Esophagus muscularis mucosa (tissue), 4 donors: Measurements from ENCODE around the gene MLLT11. TPM values are rescaled to one million over a fixed set of nuclear protein-coding genes. Genes with fewer than 3 reads are reported as not detected.

Experiments
- DNase-seq: peaks from one replicate; pipeline ENCODE4 v3.0.0-alpha.2; 2017; ENCODE audit errors: extremely low spot score
- H3K27ac ChIP-seq, 4 donors: fragments of 200-600 bp; sonication (generic); replicated peaks in 1 of 4; 1 replicate in 3 of 4; 2 replicates in 1 of 4; pipeline ENCODE4 v1.5.1; 2016 to 2019; ENCODE audit warnings: mild to moderate bottlenecking in 1 of 4
- H3K27me3 ChIP-seq, 4 donors: fragments of 200-600 bp; sonication (generic); one replicate each; pipeline versions ENCODE4 v1.5.1 to v1.6.0; 2016 to 2019
- H3K36me3 ChIP-seq, 4 donors: fragments of 200-600 bp; sonication (generic); one replicate each; pipeline ENCODE4 v1.5.1; 2016 to 2019
- H3K4me1 ChIP-seq, 4 donors: fragments of 200-600 bp; sonication (generic); one replicate each; pipeline ENCODE4 v1.5.1; 2016 to 2019
- H3K4me3 ChIP-seq, 4 donors: fragments of 200-600 bp; sonication (generic); 1 replicate in 2 of 4; 2 replicates in 2 of 4; pipeline ENCODE4 v1.5.1; 2016 to 2019; ENCODE audit warnings: mild to moderate bottlenecking in 4 of 4, moderate library complexity in 1 of 4
- H3K9me3 ChIP-seq, 4 donors: fragments of 200-600 bp; sonication (generic); 1 replicate in 3 of 4; 2 replicates in 1 of 4; pipeline ENCODE4 v1.5.1; 2016 to 2019
- CTCF ChIP-seq, 3 experiments: fragments of 200-600 bp in 2 of 3; fragments of 450-650 bp in 1 of 3; sonication (generic) in 2 of 3; IDR thresholded peaks; one replicate each; pipeline ENCODE4 v1.5.1; 2017 to 2019; ENCODE audit warnings: antibody characterized with exemption in 3 of 3, mild to moderate bottlenecking in 2 of 3, moderate library complexity in 1 of 3
- EP300 ChIP-seq: sonication (generic); formaldehyde crosslinking; IDR thresholded peaks from one replicate; pipeline ENCODE4 v1.6.1; 2017; ENCODE audit warnings: antibody characterized with exemption
- POLR2A ChIP-seq: fragments of 450-650 bp; IDR thresholded peaks from one replicate; pipeline ENCODE4 v1.6.1; 2017; ENCODE audit warnings: antibody characterized with exemption, moderate library complexity, mild to moderate bottlenecking, low read depth
- POLR2AphosphoS5 ChIP-seq, 2 donors: sonication (generic); formaldehyde crosslinking; IDR thresholded peaks; one replicate each; pipeline ENCODE4 v1.6.1; 2017; ENCODE audit warnings: antibody characterized with exemption in 2 of 2
- WGBS: methylation state at CpG from one replicate; pipeline ENCODE4 v1.1.5; 2018; 5-methylcytosine and 5-hydroxymethylcytosine counted together
- intact Hi-C: fragments of 100-400 bp; cut with DNase I; formaldehyde crosslinking; loops from one replicate; pipeline ENCODE4 v1.15.1; 2023
- total RNA-seq, 4 donors: library from RNA; depleted of rRNA; stranded (reverse); fragments of >200 nt; gene quantifications; one replicate each; pipeline versions ENCODE4 v1.1.0 to v1.2.1, GENCODE V29; 2016

The MLLT11 gene
- total RNA-seq, 4 donors from 2014 or later = 0.78 to 1.7 (median 1.2) TPM

GRCh38 chr1:151062741-151063371, 2.7 kb downstream of the MLLT11 start:
- 55% methylated on average over 3 of the region's 3 CpGs for WGBS
- Histone ChIP-seq H3K27ac (no peak overlapping the region), H3K4me1 (peaks cover 10 to 22% (median 20%) of the 10 kb centered on the region in 4 donors), H3K36me3 (no peaks in the 10 kb centered on the region), H3K4me3 (no peak overlapping the region), H3K27me3 (no peaks in the 10 kb centered on the region), H3K9me3 (no peaks in the 10 kb centered on the region)
- DNase-seq = no peak
- intact Hi-C loops = no loop called here
- no peak for TF ChIP-seq EP300
- TF ChIP-seq POLR2AphosphoS5 (IDR thresholded peaks at IDR 0.05) = no peak
- no peak for TF ChIP-seq CTCF (IDR thresholded peaks at IDR 0.05)
- no peak for TF ChIP-seq POLR2A

DNA sequence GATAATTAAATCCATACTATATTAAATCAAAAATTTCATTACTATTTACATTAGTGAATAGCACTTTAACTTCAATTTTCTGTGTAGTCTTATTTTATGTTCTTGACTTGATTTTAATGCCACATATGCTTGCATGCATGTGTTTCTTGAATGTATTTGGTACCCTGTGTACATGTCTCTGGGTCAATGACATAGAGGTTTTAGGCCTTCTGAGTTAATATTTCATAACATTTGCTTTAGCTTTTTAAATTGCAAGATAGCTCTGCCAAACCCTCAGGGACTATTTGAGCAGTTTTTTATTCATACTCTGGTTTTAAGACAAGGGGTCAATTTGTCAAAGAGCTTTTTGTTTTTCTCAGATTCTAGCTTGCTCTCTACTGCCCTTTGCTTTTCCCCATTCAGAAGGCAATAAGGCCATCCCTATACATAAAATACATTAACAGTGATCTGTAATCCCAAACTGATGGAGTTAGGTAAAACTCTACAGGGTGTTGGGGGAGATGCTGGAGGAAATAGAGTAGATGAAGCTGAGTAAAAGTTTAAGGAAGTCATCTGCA, 5.0 kb downstream of the MLLT11 start:
- TF ChIP-seq POLR2AphosphoS5 (IDR thresholded peaks at IDR 0.05) (no peak), POLR2A (no peak), EP300 (no peak), CTCF (IDR thresholded peaks at IDR 0.05) (no peak)
- no peak for DNase-seq
- Histone ChIP-seq H3K9me3 (no peaks in the 10 kb centered on the region), H3K4me1 (peaks cover 7 to 20% (median 15%) of the 10 kb centered on the region in 4 donors), H3K36me3 (no peaks in the 10 kb centered on the region), H3K27ac (no peak overlapping the region), H3K27me3 (no peaks in the 10 kb centered on the region), H3K4me3 (no peak overlapping the region)
- intact Hi-C loops = no loop called here

DNA sequence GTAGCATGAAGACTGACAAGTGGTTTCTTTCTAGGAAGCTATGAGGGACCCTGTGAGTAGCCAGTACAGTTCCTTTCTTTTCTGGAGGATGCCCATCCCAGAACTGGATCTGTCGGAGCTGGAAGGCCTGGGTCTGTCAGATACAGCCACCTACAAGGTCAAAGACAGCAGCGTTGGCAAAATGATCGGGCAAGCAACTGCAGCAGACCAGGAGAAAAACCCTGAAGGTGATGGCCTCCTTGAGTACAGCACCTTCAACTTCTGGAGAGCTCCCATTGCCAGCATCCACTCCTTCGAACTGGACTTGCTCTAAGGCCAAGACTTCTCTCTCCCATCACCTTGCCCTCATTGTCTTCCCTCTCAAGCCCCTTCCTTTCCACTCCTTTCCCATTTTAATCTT, 7.0 kb downstream of the MLLT11 start:
- H3K9me3 ChIP-seq = no peaks in the 10 kb centered on the region
- TF ChIP-seq POLR2AphosphoS5 (IDR thresholded peaks at IDR 0.05) = no peak
- TF ChIP-seq EP300 = no peak
- TF ChIP-seq CTCF (IDR thresholded peaks at IDR 0.05) = no peak
- no peak for TF ChIP-seq POLR2A
- H3K4me1 ChIP-seq = peaks cover 18% of the 10 kb centered on the region in 4 donors
- no peaks in the 10 kb centered on the region for H3K27me3 ChIP-seq
- WGBS = 83% methylated on average over 4 of the region's 4 CpGs
- no peaks in the 10 kb centered on the region for H3K36me3 ChIP-seq
- intact Hi-C loops = no loop called here
- H3K4me3 ChIP-seq = no peak overlapping the region
- no peak overlapping the region for H3K27ac ChIP-seq
- DNase-seq = no peak

- H3K9me3 ChIP-seq = no peaks in the 10 kb centered on the region
- WGBS = 85% methylated on average over 5 of the region's 5 CpGs
- intact Hi-C loops = no loop called here
- peaks cover 0 to 6% (median 0%) of the 10 kb centered on the region in 4 donors for H3K36me3 ChIP-seq
- peaks cover 19 to 29% (median 22%) of the 10 kb centered on the region in 4 donors for H3K4me1 ChIP-seq
- TF ChIP-seq POLR2A = no peak
- TF ChIP-seq POLR2AphosphoS5 (IDR thresholded peaks at IDR 0.05) = no peak
- TF ChIP-seq CTCF (IDR thresholded peaks at IDR 0.05) = no peak
- no peak for TF ChIP-seq EP300
- no peaks in the 10 kb centered on the region for H3K27me3 ChIP-seq
- DNase-seq = no peak
- peak overlapping the region; percentile 95 to 100 (median 99) for H3K27ac ChIP-seq
- no peak overlapping the region for H3K4me3 ChIP-seq
Measured at GRCh38 chr1:151069103-151069486, 8.9 kb downstream of the MLLT11 start.
